CD4-positive, alpha-beta T cell treated with Interleukin-10 for 1 hour (primary cell): ENCODE measurements around the gene HERPUD2.
A peak's percentile ranks its signal among the peaks of the same experiment; 100 is the strongest.
"Not testable (repeated sequence)": the region's sequence is repeated elsewhere in the genome, so short reads cannot be mapped to it uniquely, and the experiment has no call there.

Experiments used
- DNase-seq: peaks from one replicate; pipeline ENCODE4 v3.0.0-alpha.2; 2020

The HERPUD2 gene

DNA sequence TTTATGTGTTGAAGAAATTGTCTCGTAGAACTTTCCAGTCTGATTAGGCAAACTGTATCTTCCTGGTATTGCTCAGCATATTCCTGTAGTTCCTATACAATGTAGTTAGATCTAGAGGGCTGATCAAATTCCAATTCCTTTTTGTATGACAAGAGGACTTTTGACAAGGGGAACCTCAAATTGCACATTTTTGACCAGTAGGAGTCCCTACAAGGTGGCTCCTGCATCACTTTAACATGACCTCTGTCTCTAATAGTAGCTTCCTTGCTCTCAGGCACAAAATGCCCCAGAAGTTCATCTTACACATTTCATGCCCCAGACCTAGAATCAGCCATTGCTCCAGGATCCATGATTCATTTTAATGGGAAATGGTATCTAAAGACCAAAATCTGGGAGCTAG, 18.7 kb downstream of the HERPUD2 start:
- DNase-seq: no peak

DNA sequence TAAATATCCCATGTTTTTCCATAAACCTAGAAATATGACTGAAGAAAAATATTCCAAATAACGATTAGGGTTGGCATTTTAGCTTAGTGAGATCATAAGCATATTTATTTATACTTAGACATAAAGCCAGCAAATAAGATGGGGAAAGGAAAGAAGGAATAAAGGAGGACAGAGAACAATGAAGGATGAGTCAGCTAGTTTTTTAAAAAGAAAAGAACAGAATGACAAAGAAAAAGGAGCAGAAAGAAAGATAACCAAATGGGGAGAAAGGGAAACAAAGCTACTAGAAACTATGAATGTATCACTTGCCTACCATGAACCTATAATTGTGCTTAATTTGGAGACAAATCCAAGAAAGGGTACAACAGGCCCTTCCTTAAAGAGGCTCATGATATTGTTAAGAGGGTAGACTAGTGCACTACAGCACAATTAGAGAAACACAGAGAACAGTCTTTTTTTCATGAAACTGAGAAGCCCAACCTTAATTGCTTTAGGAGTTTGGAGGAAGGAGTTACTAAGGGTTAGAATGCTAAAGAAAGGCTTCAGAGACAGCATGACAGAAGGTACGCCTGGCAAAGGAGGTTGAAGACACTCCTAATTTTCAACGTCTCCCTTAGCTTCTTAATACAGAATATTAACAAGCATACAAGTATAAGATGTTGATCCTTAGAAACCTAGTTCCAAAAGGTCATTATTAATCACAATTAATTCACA, 23.9 kb downstream of the HERPUD2 start:
- DNase-seq: no peak

DNA sequence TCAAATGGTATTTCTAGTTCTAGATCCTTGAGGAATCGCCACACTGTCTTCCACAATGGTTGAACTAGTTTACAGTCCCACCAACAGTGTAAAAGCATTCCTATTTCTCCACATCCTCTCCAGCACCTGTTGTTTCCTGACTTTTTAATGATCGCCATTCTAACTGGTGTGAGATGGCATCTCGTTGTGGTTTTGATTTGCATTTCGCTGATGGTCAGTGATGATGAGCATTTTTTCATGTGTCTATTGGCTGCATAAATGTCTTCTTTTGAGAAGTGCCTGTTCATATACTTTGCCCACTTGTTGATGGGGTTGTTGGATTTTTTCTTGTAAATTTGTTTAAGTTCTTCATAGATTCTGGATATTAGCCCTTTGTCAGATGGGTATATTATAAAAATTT, 34.5 kb downstream of the HERPUD2 start:
- DNase-seq: not testable (repeated sequence)

DNA sequence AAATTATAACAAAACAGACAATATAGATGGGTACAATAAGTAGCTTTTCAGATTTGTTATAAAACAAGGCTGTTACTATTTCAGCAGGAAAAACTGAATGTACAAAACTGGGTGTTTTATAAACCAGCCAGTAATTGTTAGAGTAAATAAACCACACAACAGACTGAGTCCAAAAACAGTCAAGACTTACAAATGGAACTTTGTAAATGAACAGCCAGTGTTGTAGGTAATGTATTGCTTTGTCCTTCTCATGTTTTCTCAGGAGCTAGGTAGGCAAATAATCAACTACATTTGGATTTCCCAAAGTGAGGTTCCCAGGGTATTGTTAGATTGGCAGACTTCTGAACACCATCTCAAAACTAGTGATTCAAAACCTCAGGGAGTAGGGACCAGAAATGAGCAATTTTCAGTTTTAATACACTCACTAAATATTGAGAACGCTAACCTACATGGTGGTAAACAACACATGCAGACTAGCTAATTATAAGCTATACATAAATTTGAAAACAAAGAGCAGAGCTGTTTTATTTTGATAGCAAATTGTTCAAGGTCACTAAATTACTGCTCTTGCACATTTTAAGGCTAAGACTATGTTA, 36.2 kb downstream of the HERPUD2 start:
- no peak for DNase-seq

DNA sequence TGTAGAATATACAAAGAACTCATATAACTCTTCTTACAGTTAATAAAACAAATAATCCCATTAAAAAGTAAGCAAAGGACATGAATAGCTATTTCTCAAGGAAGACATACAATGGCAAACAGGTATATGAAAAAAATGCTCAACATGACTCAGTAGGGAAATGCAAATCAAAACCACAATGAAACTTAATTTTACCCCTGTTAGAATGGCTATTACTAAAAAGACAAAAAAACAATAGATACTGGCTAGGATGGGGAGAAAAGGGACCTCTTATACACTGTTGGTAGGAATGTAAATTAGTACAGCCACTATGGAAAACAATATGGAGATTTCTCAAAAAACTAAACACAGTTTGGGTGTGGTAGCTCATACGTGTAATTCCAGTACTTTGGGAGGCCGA, 37.8 kb downstream of the HERPUD2 start:
- DNase-seq: no peak

DNA sequence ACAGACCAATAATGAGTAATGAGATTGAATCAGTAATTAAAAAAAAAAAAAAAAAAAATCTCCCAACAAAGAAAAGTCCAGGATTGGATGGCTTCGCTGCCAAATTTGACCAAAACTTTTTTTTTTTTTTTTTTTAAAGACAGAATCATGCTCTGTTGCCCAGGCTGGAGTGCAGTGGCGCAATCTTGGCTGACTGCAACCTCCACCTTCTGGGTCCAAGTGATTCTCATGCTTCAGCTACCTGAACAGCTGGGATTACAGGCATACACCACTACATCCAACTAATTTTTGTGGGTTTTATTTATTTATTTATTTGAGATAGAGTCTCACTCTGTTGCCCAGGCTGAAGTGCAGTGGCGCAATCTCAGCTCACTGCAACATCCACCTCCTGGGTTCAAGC, 40.4 kb downstream of the HERPUD2 start:
- DNase-seq: not testable (repeated sequence)

DNA sequence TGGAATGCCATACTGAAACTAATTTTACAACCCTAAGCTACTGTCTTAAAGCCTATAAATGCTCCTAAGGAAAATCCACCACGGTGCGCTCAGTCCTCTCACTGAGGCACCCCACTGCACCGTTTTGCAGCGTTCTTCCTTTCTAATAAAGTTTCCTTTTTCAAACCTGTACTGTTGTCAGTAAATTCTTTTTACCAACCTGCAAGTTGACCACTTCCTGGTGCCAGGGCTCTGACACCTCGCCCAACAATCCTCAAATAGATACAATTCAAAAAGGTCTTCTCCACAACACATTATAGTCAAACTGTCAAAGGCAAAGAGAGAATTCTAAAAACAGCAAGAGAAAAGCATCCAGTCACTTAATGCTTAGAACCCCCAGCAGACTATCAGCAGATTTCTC, 42.8 kb downstream of the HERPUD2 start:
- DNase-seq: peak; percentile 35

DNA sequence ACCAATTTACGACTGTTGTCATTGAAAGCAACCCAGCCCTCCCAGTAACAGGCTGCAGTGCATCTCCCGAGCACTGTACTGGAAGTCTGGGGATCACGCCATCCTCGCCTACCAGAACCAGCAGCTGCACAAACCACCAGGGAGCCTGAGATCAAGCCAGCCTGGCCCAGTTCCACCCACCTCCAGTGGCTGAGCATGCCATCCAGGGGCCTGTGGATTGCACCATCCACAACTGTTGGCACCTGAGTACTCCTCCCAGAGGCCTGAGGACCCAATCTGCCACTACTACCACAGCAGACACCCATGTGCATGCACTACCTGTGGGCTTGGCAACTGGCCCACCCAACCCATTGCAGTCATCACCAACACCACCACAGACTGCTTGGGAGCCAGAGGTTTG, 44.2 kb downstream of the HERPUD2 start:
- DNase-seq: no peak

DNA sequence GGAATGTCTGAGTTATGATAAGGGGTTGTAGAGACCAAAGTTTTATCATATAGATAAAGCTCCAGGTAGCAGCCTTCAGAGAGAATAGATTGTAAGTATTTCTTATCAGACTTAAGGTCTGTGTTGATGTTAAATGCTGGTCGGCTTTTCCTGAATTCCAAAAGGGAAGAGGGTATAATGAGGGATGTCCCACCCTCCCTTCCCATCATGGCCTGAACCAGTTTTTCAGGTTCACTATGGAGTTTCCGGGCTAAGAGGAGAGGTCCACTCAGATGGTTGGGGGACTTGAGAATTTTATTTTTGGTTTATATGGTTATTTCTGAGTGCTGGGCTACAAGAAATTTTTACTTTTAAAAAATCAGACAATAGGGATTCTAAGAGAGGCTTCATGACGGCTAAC, 45.2 kb downstream of the HERPUD2 start:
- no peak for DNase-seq

DNA sequence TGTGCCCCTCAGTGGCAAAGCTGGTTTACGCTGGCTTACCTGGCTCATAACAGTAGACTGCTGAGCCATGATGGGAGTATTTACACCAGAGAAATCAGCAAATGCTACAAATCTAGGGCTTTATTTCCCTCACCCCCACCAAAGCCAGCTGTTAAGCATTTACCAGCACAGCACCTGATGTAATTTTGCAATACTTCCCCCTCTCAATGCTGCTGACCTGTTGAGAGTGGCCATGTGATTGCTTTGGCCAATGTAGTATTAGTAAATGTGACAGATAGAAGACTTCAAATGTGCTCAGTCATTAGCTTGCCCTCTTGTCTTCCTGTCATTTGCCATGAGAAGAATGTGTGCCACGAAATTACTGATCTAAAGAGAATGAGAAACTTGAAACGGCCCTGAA, 46.6 kb downstream of the HERPUD2 start:
- DNase-seq: no peak

DNA sequence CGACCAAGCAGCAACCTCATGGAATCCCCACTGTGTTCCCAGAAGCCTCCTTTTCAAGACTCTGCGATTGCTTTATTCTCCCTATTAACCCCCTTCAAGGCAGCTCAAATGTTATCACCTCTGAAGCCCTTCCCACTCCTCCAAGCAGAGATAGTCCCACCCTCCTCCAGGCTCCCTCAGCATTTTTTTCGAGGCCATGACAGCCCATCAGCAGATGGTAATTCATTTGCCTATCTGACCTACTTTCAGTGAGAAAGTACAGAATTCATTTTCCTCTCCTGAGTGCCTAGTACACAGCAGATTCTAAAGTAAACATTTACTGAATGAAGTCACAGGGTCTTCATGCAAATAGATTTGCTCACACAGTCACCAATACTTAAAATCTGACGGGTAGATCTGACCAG, 47.8 kb downstream of the HERPUD2 start:
- no peak for DNase-seq

DNA sequence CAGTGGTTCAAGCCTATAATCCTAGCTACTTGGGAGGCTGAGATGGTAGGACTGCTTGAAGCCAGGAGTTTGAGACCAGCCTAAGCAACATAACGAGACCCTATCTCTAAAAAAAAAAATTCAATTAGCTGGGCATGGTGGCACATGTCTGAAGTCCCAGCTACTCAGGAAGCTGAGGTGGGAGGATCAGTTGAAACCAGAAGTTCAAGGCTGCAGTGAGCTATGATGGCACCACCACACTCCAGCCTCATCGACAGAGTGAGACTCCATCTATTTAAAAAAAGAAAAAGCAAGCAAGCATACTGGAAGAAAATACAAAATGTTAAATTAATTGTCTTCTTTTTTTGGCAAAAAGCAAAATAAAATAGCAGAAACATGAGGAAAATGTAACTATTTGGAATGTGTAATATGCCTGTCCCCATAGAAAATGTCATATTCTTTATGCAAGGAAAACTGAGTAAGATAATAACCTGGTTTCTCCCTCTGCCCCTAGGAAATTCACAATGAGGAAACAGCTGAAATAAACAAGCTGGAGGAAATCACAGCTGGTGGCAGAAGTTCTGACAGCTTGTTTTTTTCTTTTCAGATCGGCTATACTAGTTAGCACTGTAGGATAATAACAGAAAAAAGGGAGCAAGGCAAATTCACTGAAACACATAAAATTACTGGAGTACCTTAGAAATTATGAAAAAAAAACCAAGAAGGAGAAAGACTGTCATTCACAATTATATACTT, 48.5 kb downstream of the HERPUD2 start:
- no peak for DNase-seq

DNA sequence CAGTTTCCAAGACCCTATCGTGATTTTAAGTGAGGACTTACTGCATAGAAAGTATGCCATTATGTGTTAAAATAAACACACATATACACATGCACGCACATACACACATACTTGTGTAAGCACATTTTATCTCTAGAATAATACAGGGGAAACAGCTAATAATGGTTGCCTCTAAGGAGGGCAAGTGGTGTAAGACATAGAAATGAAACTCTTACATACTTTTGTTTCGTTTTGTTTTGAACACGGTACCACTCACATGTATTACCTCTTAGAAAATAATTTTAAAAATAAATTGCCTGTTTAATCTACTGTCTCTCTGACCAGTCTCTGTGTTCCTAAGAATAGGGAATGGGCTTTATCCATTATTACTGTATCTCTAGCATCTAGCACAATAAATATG, 49.2 kb downstream of the HERPUD2 start:
- DNase-seq: no peak

DNA sequence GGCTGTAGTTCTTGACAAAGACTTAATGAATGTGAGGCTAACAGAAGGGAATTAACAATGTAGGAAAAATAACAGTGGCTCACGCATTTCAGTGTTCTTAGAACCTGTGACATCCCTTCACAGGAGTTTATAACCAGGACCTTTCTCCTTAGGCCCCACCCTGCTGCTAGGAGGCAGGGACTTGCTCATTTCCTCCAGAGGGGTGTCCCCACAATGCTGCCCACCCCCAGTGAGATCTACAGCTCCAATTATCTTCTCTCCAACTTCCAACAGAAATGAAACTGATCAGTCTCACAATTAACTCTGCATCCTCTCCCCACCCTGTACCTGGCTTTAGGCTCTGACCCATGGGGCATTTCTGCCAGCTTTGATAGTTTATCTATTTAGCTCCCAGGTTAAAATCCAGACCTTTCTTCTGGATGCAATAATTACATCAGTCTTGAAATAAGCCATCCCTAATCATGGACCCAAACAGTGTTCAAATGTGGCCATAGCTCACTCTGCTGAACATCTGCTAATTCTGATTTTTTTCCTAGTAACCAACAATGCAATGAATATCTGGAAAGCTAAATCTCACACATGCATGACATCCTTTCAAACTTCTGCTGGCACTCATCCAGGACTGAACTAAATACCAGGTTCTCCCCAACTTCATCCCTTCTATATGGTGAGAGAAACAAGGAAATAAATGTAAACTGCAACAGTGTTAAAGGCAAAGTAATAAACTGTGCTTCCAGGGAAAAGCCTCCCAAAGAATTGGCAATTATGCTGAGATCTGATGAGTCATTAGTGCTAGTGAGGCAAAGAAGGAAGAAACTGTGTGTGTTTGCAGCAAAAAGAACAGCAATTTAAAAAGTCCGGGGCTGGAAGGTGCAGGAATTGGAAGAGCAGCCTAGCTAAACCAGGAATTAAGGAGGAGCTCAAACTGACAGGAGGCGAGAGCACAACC, 64.6 kb downstream of the HERPUD2 start:
- DNase-seq: no peak

DNA sequence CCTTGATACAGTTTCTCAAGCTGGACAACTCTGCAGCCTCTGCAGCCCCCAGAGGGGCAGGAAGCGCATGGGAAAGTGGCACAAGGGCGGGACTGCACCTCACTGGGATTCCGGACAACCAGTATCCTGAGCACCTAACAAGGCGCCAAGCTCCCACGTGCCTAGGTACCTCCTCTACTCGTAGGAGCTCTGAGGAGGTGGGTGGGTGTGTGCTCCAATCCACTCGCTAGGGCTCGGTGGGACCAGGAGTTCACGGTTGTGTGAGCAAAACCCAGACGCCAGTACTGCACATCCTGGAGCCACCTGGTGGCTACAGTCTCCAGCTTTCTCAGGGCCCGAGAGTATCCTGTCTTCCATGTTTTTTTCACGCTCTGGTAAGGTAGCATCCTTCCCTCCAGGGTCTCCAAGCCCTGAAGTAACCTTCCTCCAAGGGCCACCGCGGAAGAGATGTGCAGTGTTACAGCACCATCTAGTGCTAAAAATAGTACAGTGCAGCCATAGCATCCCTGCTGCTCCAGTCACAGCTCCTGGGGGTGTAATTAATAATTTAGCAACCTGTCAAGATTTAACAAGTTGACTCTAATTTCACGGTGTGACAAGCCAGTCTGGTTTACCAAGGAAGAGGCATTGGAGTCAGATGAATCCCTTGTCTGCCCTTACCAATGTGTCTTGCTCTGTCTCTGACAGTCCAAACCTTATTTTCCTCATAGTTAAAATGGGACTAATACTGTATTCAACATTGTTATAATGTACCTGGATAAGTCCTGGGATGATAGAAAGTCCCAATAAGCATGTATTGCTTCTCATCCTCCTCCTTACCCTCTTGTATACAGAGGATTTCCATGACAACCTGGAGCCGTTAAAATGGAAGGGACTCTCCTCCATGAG, 70.4 kb downstream of the HERPUD2 start:
- peak; percentile 57 for DNase-seq

DNA sequence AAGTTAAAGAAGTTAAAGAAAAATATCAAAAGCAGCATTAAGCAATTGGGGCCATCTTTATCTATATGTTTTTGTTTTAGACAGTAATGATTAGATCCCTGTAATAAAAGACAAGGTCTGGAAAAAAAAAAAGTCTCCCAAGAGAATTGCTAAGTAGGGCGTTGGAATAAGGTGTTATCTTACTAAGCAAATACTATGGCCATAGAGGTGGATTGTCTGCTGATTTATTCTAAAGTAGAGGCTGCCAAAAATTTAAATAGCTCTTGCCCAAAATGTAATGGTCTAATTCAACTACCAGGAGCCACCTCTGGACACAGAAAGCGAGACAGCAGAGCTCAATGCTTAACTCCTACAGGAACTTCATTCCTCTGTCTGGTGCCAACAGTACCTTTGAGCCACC, 71.6 kb downstream of the HERPUD2 start:
- DNase-seq: no peak

DNA sequence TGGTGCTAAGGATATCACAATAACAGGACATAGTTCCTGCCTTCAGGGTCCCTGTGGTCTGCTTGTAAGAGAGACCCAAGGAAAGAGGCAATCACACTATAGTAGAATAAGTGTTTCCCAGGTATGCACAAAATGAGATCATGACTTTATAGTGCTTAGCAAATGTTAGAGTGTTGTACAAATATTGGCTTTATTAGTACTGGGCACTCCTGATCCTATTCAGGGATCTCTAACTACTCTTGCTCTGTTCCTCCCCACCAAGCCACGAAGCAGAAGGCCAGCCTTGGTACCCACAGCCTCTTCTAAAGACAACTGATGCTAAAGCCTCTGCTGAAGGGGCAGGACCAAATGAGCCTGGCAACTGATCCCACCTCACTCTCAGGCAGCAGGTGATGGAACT, 75.1 kb downstream of the HERPUD2 start:
- no peak for DNase-seq

DNA sequence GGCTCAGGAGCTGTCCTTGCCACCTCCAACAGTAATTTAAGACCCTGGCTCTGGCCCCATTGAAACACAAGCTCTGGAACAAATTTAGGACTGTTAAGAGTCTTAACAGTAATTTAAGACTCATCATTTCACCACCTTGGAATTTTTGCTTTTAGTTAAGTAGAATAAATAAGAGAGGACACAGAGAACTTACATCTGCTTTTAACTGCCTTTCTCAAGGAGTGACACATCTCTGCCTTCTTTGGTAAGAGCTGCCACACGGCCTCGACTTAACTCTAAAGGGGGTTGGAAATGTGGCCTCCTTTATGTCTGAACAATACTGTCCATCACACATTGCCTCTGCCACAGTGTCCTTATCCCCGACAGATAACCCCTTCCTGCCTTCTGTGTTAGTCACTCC, 77.9 kb downstream of the HERPUD2 start:
- no peak for DNase-seq

DNA sequence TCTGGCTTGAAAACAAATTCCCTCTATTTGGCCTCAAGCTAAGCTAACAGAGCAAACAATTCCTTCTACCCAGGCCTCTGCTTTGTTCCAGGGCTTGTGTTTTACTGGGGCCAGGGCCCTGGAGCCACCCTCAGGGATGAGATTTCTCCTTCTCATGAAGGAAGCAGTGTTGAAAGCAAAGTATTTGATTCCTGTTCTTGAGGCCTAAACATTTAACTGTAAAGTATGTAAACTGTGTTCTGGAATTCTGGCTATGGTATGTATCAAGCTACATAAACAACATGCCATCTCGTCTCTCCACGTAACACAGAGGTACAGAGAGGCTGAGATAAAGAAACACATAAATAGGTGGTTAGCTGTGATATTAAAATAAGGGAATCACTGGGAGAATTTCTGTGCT, 81.8 kb downstream of the HERPUD2 start:
- DNase-seq: no peak

DNA sequence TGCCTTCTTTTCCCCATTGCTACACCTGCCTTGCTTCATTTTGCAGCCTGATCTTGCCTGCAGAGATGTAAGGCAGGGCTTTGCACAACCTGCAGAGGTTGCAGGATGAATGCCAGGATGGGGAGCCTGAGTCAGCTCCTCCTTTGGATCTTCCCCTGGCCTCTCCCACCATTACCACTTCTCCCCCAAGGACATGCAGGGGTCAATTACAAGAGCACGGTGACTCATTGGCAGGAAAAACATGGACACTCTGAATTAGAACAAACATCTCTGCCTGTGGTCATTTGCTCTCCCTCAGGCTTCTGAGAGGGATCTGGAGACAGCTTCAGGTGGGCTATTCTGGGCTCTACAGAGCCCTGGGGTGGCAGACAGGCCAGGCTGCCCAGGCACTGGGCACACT, 89.2 kb downstream of the HERPUD2 start:
- no peak for DNase-seq

DNA sequence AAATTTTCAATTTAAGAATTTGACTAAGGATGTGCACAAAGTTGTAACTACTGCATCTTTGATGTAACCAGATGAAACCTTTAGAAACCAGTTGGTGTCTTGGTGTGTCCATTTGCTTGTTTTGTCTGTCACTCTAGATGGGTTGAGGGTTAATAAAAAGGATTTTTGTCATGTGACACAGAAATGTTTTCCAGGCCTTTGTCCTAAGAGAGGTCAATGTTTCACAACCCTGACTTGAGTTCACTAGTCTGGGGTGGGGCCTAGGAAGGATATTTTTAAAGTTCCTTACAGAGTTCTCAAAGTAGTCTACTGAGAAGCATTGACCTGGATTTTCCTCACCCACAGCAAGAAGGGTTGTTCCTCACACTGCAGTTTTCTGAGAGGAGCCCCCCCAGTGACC, 90.3 kb downstream of the HERPUD2 start:
- no peak for DNase-seq

DNA sequence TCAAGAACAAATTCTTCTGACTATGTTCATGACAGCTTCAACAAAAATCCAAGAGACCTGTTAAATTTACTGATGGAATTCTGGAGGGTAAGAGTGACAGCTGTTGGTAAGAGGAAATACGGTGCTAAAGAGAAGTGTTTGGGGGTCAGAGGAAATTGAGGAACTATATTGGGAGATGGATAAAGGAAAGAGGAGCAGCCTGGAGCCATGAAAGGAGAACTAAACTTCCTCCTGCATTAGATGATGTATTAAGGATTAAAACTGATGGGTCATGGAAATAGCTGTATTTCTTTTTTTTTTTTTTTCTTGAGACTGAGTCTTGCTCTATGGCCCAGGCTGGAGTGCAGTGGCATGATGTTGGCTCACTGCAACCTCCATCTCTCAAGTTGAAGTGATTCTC, 95.3 kb downstream of the HERPUD2 start:
- DNase-seq: no peak
